ENCODE measurements around the gene CFAP99.
"Not testable (repeated sequence)": the region's sequence is repeated elsewhere in the genome, so short reads cannot be mapped to it uniquely, and the experiment has no call there.

Gene CFAP99

DNA sequence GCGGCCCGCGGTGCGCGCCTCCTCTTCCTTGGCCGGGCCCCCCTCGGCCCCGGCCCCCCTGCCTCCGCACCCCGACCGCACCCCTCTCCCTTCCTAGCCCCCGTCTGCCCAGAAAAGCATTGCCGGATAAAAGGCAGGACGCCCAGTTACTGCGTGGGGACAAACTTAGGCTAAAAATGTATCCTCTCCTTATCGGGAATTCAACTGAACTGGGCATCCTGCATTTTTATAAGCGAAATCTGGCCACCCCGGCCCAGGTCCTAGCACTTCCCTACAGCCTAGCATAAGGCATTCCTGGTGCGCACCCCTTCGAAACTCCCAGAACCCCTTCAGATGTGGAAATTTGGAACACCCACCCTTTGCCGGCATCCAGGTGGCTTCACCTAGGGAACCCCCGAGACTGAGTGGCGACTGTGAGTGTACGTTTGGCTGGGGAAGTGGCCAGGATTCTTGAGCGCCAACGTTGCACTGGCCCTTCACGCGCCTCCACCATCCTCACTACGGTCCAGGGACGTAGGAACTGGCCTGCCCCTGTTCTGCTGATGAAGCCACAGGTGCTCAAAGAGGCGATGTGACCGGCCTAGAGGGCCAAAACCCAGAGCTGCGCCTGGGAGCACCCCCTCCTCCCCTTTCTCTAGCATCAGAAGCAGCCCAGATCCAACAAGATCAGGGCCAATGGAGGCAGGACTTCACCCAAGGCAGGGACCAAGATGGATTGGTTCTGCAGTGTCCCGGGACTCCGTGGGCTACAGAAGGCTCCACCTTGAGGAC is 44.4 kb downstream of the CFAP99 start:
- TF ChIP-seq HDGF (IDR thresholded peaks at IDR 0.05; ENCODE audit: borderline replicate concordance), result no peak
- no peak for TF ChIP-seq ARNT (IDR thresholded peaks at IDR 0.05)
- no peak for TF ChIP-seq L3MBTL2 (conservative IDR thresholded peaks at IDR 0.05)
- TF ChIP-seq LEF1 (IDR thresholded peaks at IDR 0.05; ENCODE audit: borderline replicate concordance), result no peak
- no peak for TF ChIP-seq FOXM1 (IDR thresholded peaks at IDR 0.05; ENCODE audit: borderline replicate concordance)
- TF ChIP-seq CTBP1 (IDR thresholded peaks at IDR 0.05; ENCODE audit: borderline replicate concordance), result no peak
- TF ChIP-seq NFRKB (IDR thresholded peaks at IDR 0.05), result no peak
- no peak for TF ChIP-seq SUZ12 (IDR thresholded peaks at IDR 0.05)
- no peak for TF ChIP-seq SP1 (IDR thresholded peaks at IDR 0.05)
- no peak for TF ChIP-seq FOXK2 (IDR thresholded peaks at IDR 0.05)
- TF ChIP-seq BHLHE40 (IDR thresholded peaks at IDR 0.05; ENCODE audit: borderline replicate concordance), result no peak
- TF ChIP-seq PKNOX1 (IDR thresholded peaks at IDR 0.05), result no peak
- no peak for TF ChIP-seq ZNF384 (IDR thresholded peaks at IDR 0.05)
- no peak for TF ChIP-seq FOXA1 (IDR thresholded peaks at IDR 0.05)
- no peak for TF ChIP-seq ELF4 (IDR thresholded peaks at IDR 0.05)
- TF ChIP-seq TARDBP (IDR thresholded peaks at IDR 0.05), result no peak
- no peak for DNase-seq (ENCODE audit: extremely low spot score)
- POLR2A ChIA-PET, result interaction anchor here (0.9 kb wide), 1 partner anchor 48 kb away, joined by 3 read pairs; no protein-coding TSS in a partner anchor
- CTCF ChIA-PET, result interaction anchor here (1.5 kb wide), 1 partner anchor 242 kb away, joined by 3 read pairs; no protein-coding TSS in a partner anchor

DNA sequence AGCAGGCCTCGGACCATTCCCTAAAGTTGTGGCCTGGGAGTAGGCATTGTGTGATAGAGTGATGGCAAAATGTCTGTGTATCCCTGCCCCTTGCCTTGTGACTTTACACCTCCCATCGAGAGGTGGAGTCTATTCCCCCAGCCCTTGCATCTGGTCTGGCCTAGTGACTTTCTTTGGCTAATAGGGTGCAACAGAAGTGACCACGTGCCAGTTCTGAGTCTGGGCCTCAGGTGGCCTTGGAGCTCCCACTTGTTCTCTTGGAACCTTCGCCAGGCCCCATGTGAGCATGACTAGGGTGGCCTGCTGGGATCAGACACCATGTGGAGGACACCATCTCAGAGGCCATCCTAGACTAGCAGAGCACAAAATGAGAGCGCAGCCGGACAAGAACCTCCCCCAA is 46.3 kb downstream of the CFAP99 start:
- CTCF ChIA-PET, result interaction anchor here (0.9 kb wide), 1 partner anchor 245 kb away, joined by 4 read pairs; no protein-coding TSS in a partner anchor
- no peak for DNase-seq (ENCODE audit: extremely low spot score)
- TF ChIP-seq LEF1 (IDR thresholded peaks at IDR 0.05; ENCODE audit: borderline replicate concordance) (no peak), ELF4 (IDR thresholded peaks at IDR 0.05) (no peak), PKNOX1 (IDR thresholded peaks at IDR 0.05) (no peak), ARNT (IDR thresholded peaks at IDR 0.05) (no peak), FOXM1 (IDR thresholded peaks at IDR 0.05; ENCODE audit: borderline replicate concordance) (no peak)
- POLR2A ChIA-PET, result interaction anchor here (0.7 to 1.7 kb wide), 3 partner anchors 46 to 285 kb away, joined by 3 to 5 read pairs (median 3); partner anchors contain the start of genes CFAP99, FAM193A and ZFYVE28

DNA sequence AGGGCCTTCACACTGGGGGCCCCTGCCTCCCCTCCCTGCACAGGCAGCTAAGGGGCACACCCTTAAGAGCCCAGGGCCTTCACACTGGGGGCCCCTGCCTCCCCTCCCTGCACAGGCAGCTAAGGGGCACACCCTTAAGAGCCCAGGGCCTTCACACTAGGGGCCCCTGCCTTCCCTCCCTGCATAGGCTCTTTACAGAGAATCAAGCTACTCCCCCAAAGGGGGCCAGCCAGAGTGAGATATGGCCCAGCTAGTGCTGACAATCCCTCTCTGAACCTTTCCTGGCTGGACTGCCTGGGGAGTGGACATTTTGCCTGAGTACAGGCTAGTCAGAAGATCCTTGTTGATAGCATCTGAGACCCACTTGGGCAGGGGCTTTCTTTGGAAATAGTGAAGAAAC is 46.8 kb downstream of the CFAP99 start:
- POLR2A ChIA-PET, result interaction anchor here (0.9 to 1.1 kb wide), 2 partner anchors 16 to 46 kb away, joined by 3 read pairs; partner anchors contain the start of genes CFAP99 and ZFYVE28
- CTCF ChIA-PET; DNase-seq (ENCODE audit: extremely low spot score): not testable (repeated sequence)

DNA sequence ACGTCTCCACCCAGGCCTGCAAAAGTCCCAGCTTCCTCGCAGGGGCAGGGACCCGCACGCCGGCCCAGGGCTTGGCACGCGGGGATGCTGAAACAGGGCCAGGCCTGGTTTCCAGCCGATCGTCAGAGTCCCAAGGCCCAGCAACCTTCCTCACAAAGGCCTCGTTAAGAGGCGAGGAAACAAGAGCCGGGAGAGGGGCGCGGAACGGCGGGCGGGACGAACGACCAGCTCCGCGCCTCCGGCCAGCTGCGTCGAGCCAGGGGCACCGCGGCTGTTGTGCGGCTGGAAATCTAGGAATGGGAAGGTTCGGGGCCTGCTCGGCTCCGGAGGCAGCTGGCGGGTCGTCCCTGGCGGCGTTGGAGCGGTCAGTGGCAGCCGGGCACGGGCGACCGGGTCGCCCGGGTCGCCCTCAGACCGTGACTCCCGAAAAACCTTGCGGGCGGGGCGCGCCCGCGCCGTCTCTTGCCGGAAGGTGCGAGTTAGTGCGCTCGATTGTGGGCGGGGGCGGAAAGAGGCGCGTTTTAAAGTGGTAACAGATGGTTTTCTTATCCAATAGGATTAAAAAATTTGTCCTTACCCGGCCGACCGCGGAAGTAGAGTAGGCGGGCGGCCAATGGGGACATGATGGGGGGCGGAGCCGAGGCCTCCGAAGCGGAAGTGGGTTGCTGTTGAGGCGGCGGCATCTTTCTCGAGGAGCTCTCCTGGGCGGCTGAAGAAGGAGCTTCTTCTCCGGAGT is 49.9 kb downstream of the CFAP99 start, which contains the start of gene RNF4:
TSS of gene RNF4 (plus strand) at position 651 of the 736 bp plus-strand sequence. CDS start 21,388 bp downstream, outside the sequence.
- ChIA-PET POLR2A (interaction anchor here (0.6 to 2.2 kb wide), 29 partner anchors 9 to 612 kb away, joined by 3 to 21 read pairs (median 4); partner anchors contain the start of genes CFAP99, FAM193A, GRK4 and HAUS3), CTCF (interaction anchor here (0.6 to 2.1 kb wide), 3 partner anchors 27 to 43 kb away, joined by 3 to 8 read pairs (median 3); no protein-coding TSS in a partner anchor)
- TF ChIP-seq CTBP1 (IDR thresholded peaks at IDR 0.05; ENCODE audit: borderline replicate concordance), result no peak
- TF ChIP-seq PKNOX1 (IDR thresholded peaks at IDR 0.05), result peak; percentile 97
- TF ChIP-seq FOXA1 (IDR thresholded peaks at IDR 0.05), result no peak
- TF ChIP-seq ZNF384 (IDR thresholded peaks at IDR 0.05), result no peak
- no peak for TF ChIP-seq SP1 (IDR thresholded peaks at IDR 0.05)
- TF ChIP-seq ELF4 (IDR thresholded peaks at IDR 0.05), result peak; percentile 96
- TF ChIP-seq L3MBTL2 (conservative IDR thresholded peaks at IDR 0.05), result peak; percentile 96
- TF ChIP-seq TARDBP (IDR thresholded peaks at IDR 0.05), result no peak
- no peak for TF ChIP-seq SUZ12 (IDR thresholded peaks at IDR 0.05)
- no peak for TF ChIP-seq FOXK2 (IDR thresholded peaks at IDR 0.05)
- peak; percentile 98 for DNase-seq (ENCODE audit: extremely low spot score)

GRCh38 chr4:2469192-2469984 is 50.6 kb downstream of the CFAP99 start:
- ChIA-PET CTCF (interaction anchor here (0.6 to 2.1 kb wide), 3 partner anchors 27 to 44 kb away, joined by 3 to 8 read pairs (median 3); no protein-coding TSS in a partner anchor), POLR2A (interaction anchor here (0.6 to 2.2 kb wide), 27 partner anchors 9 to 613 kb away, joined by 3 to 21 read pairs (median 4); partner anchors contain the start of genes CFAP99, FAM193A, GRK4 and HAUS3)
- TF ChIP-seq ELF4 (IDR thresholded peaks at IDR 0.05) (0 out of 2 replicates have a peak, but pooled peaks have one; percentile 0), SUZ12 (IDR thresholded peaks at IDR 0.05) (no peak), FOXA1 (IDR thresholded peaks at IDR 0.05) (no peak), NFRKB (IDR thresholded peaks at IDR 0.05) (no peak)
- DNase-seq (ENCODE audit: extremely low spot score), result peak; percentile 60

Data from HEK293T (cell line).